ENCODE data around the gene LRRTM4.

The LRRTM4 gene

GRCh38 chr2:77479895-77480294 is 42.3 kb downstream of the LRRTM4 start:
- no peak for DNase-seq (ENCODE audit: low read depth)
- no peak overlapping the region for H3K4me3 ChIP-seq (ENCODE audit: low read length)
- TF ChIP-seq, protein P1, sequence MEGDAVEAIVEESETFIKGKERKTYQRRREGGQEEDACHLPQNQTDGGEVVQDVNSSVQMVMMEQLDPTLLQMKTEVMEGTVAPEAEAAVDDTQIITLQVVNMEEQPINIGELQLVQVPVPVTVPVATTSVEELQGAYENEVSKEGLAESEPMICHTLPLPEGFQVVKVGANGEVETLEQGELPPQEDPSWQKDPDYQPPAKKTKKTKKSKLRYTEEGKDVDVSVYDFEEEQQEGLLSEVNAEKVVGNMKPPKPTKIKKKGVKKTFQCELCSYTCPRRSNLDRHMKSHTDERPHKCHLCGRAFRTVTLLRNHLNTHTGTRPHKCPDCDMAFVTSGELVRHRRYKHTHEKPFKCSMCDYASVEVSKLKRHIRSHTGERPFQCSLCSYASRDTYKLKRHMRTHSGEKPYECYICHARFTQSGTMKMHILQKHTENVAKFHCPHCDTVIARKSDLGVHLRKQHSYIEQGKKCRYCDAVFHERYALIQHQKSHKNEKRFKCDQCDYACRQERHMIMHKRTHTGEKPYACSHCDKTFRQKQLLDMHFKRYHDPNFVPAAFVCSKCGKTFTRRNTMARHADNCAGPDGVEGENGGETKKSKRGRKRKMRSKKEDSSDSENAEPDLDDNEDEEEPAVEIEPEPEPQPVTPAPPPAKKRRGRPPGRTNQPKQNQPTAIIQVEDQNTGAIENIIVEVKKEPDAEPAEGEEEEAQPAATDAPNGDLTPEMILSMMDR (IDR thresholded peaks at IDR 0.05; ENCODE audit: insufficient read depth, low read depth, low read length, missing control alignments) = no peak

- no peak for DNase-seq (ENCODE audit: low read depth)
- TF ChIP-seq, protein P1 (IDR thresholded peaks at IDR 0.05; ENCODE audit: insufficient read depth, low read depth, low read length, missing control alignments) = no peak
- no peak overlapping the region for H3K4me3 ChIP-seq (ENCODE audit: low read length)
These were observed 42.8 kb downstream of the LRRTM4 start for GRCh38 chr2:77479395-77479794.

DNA sequence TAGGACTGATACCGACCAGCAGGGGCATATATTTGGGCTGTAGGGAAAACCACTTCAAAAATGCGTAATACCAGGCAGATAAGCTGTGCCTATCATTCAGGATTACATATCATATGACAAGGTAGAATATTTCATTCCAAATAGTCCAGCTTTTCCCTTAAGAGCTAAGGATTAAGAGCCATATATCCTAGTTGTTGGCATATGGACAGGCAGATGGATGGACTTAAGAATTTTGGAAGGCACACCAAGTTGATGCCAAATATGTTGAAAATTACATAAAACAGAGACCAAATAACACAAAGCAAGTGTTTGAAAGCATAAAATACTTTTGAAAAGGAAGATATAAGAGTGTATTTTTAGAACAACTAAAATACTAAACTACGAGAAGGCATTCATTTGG is 52.1 kb downstream of the LRRTM4 start:
- TF ChIP-seq, protein P1 (IDR thresholded peaks at IDR 0.05; ENCODE audit: insufficient read depth, low read depth, low read length, missing control alignments) = no peak
- no peak overlapping the region for H3K4me3 ChIP-seq (ENCODE audit: low read length)
- no peak for DNase-seq (ENCODE audit: low read depth)

GRCh38 chr2:77469106-77469505 is 53.1 kb downstream of the LRRTM4 start:
- DNase-seq (ENCODE audit: low read depth) = no peak
- TF ChIP-seq, protein P1 (IDR thresholded peaks at IDR 0.05; ENCODE audit: insufficient read depth, low read depth, low read length, missing control alignments) = no peak
- no peak overlapping the region for H3K4me3 ChIP-seq (ENCODE audit: low read length)

DNA sequence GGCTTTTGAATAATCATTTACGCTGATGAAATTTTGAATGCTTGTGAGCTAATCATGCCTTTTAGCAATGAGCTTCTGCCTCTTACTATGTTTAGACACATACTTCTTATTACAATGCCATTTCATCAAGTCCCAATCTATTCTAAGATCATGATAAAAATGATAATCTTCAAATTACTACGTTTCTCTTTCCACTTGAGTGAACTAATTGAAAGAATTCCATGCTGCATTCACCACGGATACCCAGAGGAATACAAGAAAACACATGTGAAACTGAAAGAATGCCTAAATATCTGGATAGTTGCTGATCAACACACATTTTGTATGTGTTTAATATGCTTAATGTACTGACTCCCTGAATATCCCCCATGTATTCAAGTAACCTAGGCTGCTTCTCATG is 62.3 kb downstream of the LRRTM4 start:
- H3K4me3 ChIP-seq (ENCODE audit: low read length) = no peak overlapping the region
- TF ChIP-seq, protein P1 (IDR thresholded peaks at IDR 0.05; ENCODE audit: insufficient read depth, low read depth, low read length, missing control alignments) = no peak
- DNase-seq (ENCODE audit: low read depth) = no peak

GRCh38 chr2:77458216-77458615 is 64.0 kb downstream of the LRRTM4 start:
- DNase-seq (ENCODE audit: low read depth) = no peak
- TF ChIP-seq, protein P1 (IDR thresholded peaks at IDR 0.05; ENCODE audit: insufficient read depth, low read depth, low read length, missing control alignments) = no peak
- no peak overlapping the region for H3K4me3 ChIP-seq (ENCODE audit: low read length)

DNA sequence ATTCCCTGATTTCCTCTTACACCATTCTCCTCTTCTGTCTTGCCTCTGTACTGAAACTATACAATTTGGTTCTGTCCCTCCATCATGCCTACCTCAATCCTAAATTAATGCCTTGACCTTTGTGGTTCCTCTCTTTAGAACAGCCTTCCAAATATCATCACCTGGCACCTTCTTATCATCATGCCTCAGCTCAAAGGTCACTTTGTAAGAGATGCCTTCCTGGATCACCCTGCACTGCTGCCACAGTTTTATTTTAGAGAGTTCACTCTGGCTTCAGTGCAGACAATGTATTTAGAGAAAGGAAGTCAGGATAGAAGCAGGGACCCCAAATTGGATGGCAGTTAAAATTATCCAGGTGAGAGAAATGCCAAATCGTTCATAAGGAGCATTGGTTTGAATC is 64.5 kb downstream of the LRRTM4 start:
- no peak overlapping the region for H3K4me3 ChIP-seq (ENCODE audit: low read length)
- DNase-seq (ENCODE audit: low read depth) = no peak
- TF ChIP-seq, protein P1 (IDR thresholded peaks at IDR 0.05; ENCODE audit: insufficient read depth, low read depth, low read length, missing control alignments) = no peak

Data from epithelial cell of esophagus (primary cell).